SU-DHL-6 (cell line): ENCODE data around the gene DLX2.

Experiments used
- EZH2phosphoT487 ChIP-seq: fragments of 200-600 bp; sonication (generic), shearing (Covaris generic); conservative IDR thresholded peaks from 2 replicates; pipeline ENCODE4 v1.6.1; 2018; ENCODE audit warnings: mild to moderate bottlenecking, antibody characterized with exemption, low read length, moderate library complexity, mixed read lengths
- TF ChIP-seq, protein P1 (sequence below): fragments of 200-600 bp; sonication (generic); IDR thresholded peaks from one replicate; pipeline ENCODE4 v1.5.1; 2017; ENCODE audit warnings: antibody characterized with exemption, mild to moderate bottlenecking, low read length, moderate library complexity; ENCODE audit not compliant: insufficient read depth, poor library complexity, severe bottlenecking

DNA sequence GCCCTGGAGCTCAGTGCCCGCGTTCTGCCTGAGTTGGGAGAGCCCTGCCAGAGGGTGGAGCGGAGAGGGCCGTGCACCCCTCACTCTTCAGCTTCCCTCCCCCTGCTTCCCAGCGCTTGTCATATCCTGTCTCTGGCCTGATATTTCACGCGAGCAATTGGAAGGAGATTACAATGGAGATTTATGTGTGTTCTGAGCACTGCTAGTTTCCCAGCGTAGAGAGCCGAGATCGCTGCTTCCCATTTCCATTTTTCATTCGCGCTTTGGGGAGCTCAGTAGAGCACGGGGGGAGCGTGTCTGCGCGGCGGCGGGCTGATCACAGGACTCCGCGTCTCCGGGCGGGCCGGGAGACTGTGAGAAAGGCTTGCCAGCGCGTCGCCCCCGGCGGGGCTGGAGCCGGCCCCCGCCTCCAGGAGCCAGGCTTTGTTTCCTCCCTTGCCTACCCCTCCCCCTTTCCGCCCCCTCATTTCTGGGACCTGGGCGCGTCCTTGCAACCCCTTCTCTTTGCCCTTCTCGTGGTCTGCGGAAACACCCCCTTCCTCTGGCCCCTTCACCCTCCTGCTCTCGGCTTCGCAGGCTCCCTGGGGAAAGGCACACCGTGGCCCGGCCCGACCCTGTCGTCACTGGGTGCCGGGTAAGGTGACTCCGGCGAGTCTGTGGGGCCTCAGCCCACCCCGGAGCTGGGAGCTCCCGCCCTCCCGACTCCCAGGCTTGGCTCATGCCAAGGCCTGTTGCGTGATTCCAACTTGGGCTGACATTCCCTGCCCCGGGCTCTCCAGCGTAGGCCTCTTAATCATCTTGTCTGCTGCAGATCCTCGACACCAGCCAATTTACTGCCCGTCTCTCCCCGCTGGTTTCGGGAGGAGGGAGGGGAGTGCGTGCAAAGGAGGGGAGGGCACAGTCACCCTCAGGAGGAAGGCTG lies 5.8 kb downstream of the DLX2 start:
- TF ChIP-seq, protein P1, sequence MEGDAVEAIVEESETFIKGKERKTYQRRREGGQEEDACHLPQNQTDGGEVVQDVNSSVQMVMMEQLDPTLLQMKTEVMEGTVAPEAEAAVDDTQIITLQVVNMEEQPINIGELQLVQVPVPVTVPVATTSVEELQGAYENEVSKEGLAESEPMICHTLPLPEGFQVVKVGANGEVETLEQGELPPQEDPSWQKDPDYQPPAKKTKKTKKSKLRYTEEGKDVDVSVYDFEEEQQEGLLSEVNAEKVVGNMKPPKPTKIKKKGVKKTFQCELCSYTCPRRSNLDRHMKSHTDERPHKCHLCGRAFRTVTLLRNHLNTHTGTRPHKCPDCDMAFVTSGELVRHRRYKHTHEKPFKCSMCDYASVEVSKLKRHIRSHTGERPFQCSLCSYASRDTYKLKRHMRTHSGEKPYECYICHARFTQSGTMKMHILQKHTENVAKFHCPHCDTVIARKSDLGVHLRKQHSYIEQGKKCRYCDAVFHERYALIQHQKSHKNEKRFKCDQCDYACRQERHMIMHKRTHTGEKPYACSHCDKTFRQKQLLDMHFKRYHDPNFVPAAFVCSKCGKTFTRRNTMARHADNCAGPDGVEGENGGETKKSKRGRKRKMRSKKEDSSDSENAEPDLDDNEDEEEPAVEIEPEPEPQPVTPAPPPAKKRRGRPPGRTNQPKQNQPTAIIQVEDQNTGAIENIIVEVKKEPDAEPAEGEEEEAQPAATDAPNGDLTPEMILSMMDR, result no peak
- no peak for TF ChIP-seq EZH2phosphoT487
